ENCODE results near the gene PIP5K1B.

- TF ChIP-seq CTCF (conservative IDR thresholded peaks at IDR 0.05) (no peak), ZFX (IDR thresholded peaks at IDR 0.05) (no peak)
Measured at GRCh38 chr9:68964765-68965164, 259.7 kb downstream of the PIP5K1B start.

Measured in C4-2B (cell line).